ENCODE data around the gene ITGAV. TPM values are rescaled to one million over a fixed set of nuclear protein-coding genes. Genes with fewer than 3 reads are reported as not detected.

Gene ITGAV
- total RNA-seq, 1 donor from 2014 or later = 67.0 TPM

- DNase-seq = no peak
- intact Hi-C loops (cut with DNase I) = no loop called here
- Histone ChIP-seq H3K36me3 (no peaks in the 10 kb centered on the region), H3K27ac (no peak overlapping the region), H3K4me3 (no peak overlapping the region), H3K27me3 (no peaks in the 10 kb centered on the region), H3K4me1 (no peaks in the 10 kb centered on the region), H3K9me3 (no peaks in the 10 kb centered on the region)
- TF ChIP-seq CTCF (IDR thresholded peaks at IDR 0.05) = no peak
- ATAC-seq = no peak
These were observed 123.8 kb downstream of the ITGAV start for GRCh38 chr2:186713691-186714090.

- ATAC-seq (no peak), DNase-seq (no peak)
- no peaks in the 10 kb centered on the region for H3K27me3 ChIP-seq
- H3K4me3 ChIP-seq = no peak overlapping the region
- no peak for TF ChIP-seq CTCF (IDR thresholded peaks at IDR 0.05)
- no peaks in the 10 kb centered on the region for H3K4me1 ChIP-seq
- intact Hi-C loops (cut with DNase I) = no loop called here
- no peak overlapping the region for H3K27ac ChIP-seq
- no peaks in the 10 kb centered on the region for H3K36me3 ChIP-seq
- no peaks in the 10 kb centered on the region for H3K9me3 ChIP-seq
These were observed 124.8 kb downstream of the ITGAV start for GRCh38 chr2:186714611-186715010.

- ATAC-seq (no peak), DNase-seq (no peak)
- Histone ChIP-seq H3K36me3 (no peaks in the 10 kb centered on the region), H3K9me3 (no peaks in the 10 kb centered on the region), H3K27ac (no peak overlapping the region), H3K4me3 (no peak overlapping the region), H3K27me3 (no peaks in the 10 kb centered on the region), H3K4me1 (no peaks in the 10 kb centered on the region)
- intact Hi-C loops (cut with DNase I) = no loop called here
- no peak for TF ChIP-seq CTCF (IDR thresholded peaks at IDR 0.05)
These were observed 126.1 kb downstream of the ITGAV start for GRCh38 chr2:186716004-186716403.

GRCh38 chr2:186716899-186717298 is 127.0 kb downstream of the ITGAV start:
- no peak for ATAC-seq
- Histone ChIP-seq H3K9me3 (no peaks in the 10 kb centered on the region), H3K4me3 (no peak overlapping the region), H3K4me1 (no peaks in the 10 kb centered on the region), H3K27me3 (no peaks in the 10 kb centered on the region), H3K27ac (no peak overlapping the region), H3K36me3 (no peaks in the 10 kb centered on the region)
- intact Hi-C loops (cut with DNase I) = no loop called here
- no peak for TF ChIP-seq CTCF (IDR thresholded peaks at IDR 0.05)
- no peak for DNase-seq

- Histone ChIP-seq H3K27me3 (no peaks in the 10 kb centered on the region), H3K4me3 (no peak overlapping the region), H3K9me3 (no peaks in the 10 kb centered on the region), H3K4me1 (no peaks in the 10 kb centered on the region), H3K27ac (no peak overlapping the region), H3K36me3 (no peaks in the 10 kb centered on the region)
- no peak for DNase-seq
- no peak for ATAC-seq
- intact Hi-C loops (cut with DNase I) = no loop called here
- TF ChIP-seq CTCF (IDR thresholded peaks at IDR 0.05) = no peak
These were observed 127.6 kb downstream of the ITGAV start for GRCh38 chr2:186717320-186718007.

- Histone ChIP-seq H3K27me3 (no peaks in the 10 kb centered on the region), H3K9me3 (no peaks in the 10 kb centered on the region), H3K36me3 (no peaks in the 10 kb centered on the region), H3K27ac (no peak overlapping the region), H3K4me1 (no peaks in the 10 kb centered on the region), H3K4me3 (no peak overlapping the region)
- intact Hi-C loops (cut with DNase I) = no loop called here
- DNase-seq = no peak
- TF ChIP-seq CTCF (IDR thresholded peaks at IDR 0.05) = no peak
- ATAC-seq = no peak
These were observed 128.3 kb downstream of the ITGAV start for GRCh38 chr2:186718122-186718521.
